ENCODE data around the gene DEPDC1. TPM values are rescaled to one million over a fixed set of nuclear protein-coding genes. Genes with fewer than 3 reads are reported as not detected.

DEPDC1 gene
- polyA plus RNA-seq (2012; ENCODE audit: missing spikeins) = 5.8 TPM

DNA sequence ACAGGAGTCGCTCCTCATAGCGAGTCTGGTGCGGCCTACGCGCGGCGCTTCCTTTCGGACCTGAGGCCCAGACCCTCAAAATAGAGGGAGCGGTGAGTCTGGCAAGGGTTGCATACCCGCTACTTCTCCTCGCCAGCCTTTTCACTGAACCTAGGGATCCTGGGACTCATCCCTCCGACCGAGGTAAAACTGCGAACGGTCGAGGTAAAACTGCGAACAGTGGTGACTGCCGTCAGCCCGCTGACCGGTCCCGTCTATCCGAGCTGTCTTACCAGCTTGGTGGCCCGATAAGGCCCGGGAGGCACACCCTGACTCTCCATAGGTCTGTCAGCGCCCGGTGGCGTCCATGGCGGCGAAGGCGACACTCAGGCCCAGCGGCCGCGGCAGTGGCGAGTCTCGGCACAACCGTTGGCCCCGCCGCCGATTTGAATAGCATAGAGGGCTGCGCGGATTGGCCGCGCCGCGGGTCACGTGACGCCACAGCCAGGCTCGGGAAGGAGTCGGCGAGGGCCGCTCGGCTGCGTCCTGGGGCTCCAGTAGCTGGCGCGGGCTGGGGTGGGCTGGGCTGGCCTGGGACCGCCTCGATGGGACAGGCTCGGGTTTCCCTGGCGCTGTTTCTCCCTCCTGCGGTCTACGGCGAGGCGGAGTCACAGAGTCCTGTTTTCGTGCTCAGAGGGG is at the start of gene DEPDC1:
DEPDC1 (minus strand) TSS at position 403 of the 678 bp plus-strand sequence; CDS start at position 320, 83 bp downstream.
- no peak for TF ChIP-seq POLR2AphosphoS5 (IDR thresholded peaks at IDR 0.05; ENCODE audit: low read depth, low read length)
- TF ChIP-seq POLR2A (IDR thresholded peaks at IDR 0.05; ENCODE audit: low read depth, low read length) = peak; percentile 61; the same call in 1 of the 2 replicates
- 0 out of 2 replicates have a peak, but pooled peaks have one; percentile 11 for TF ChIP-seq TAF1 (IDR thresholded peaks at IDR 0.05; ENCODE audit: borderline replicate concordance, low read depth, low read length)
- peak; percentile 98 for FAIRE-seq
- DNase-seq (ENCODE audit: insufficient read length) = peak; percentile 75

DNA sequence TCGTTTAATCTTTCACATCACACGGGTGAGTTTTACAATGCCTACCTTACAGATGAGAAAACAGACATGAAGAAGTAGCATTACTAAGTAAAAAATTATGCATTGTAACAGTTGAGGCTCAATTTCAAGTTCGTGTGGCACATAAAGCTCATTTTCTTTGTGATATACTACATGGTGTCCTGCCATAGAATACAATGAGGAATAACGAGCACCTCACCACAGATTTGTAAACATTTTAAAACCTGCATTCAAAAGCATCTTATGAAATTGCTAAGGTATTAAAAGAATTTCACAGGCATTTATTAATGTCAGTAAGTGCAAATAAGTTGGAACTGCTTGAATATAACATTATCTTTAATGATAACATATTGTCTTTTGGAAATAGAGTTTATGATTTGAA is 47.8 kb upstream of the DEPDC1 start:
- no peak for TF ChIP-seq POLR2A (IDR thresholded peaks at IDR 0.05; ENCODE audit: low read depth, low read length)
- no peak for TF ChIP-seq POLR2AphosphoS5 (IDR thresholded peaks at IDR 0.05; ENCODE audit: low read depth, low read length)
- TF ChIP-seq TAF1 (IDR thresholded peaks at IDR 0.05; ENCODE audit: borderline replicate concordance, low read depth, low read length) = no peak
- no peak for FAIRE-seq
- DNase-seq (ENCODE audit: insufficient read length) = no peak

- FAIRE-seq = no peak
- no peak for TF ChIP-seq TAF1 (IDR thresholded peaks at IDR 0.05; ENCODE audit: borderline replicate concordance, low read depth, low read length)
- TF ChIP-seq POLR2AphosphoS5 (IDR thresholded peaks at IDR 0.05; ENCODE audit: low read depth, low read length) = no peak
- no peak for TF ChIP-seq POLR2A (IDR thresholded peaks at IDR 0.05; ENCODE audit: low read depth, low read length)
- no peak for DNase-seq (ENCODE audit: insufficient read length)
Observed at GRCh38 chr1:68542586-68542985, 45.7 kb upstream of the DEPDC1 start.

- DNase-seq (ENCODE audit: insufficient read length) (no peak), FAIRE-seq (no peak)
- TF ChIP-seq POLR2AphosphoS5 (IDR thresholded peaks at IDR 0.05; ENCODE audit: low read depth, low read length) = no peak
- TF ChIP-seq POLR2A (IDR thresholded peaks at IDR 0.05; ENCODE audit: low read depth, low read length) = no peak
- no peak for TF ChIP-seq TAF1 (IDR thresholded peaks at IDR 0.05; ENCODE audit: borderline replicate concordance, low read depth, low read length)
Observed at GRCh38 chr1:68538941-68539340, 42.1 kb upstream of the DEPDC1 start.

DNA sequence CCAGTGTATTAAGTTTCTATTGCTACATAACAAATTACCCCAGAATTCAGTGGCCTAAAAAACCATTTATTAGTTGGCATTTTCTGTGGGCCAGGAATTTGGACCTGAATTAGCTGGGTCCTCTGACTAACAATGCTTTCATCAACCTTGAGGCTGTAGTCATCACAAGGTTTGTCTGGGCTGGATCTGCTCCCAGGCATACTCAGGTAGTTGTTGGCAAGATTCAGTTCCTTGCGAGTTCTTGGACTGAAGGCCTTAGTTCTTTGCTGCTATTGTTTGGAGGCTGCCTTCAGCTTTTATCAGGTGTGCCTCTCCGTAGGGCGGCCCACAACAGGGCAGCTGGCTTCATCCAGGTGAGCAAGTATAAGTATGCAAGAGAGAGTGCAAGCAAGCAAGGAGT is 31.4 kb upstream of the DEPDC1 start:
- FAIRE-seq (no peak), DNase-seq (ENCODE audit: insufficient read length) (no peak)
- TF ChIP-seq TAF1 (IDR thresholded peaks at IDR 0.05; ENCODE audit: borderline replicate concordance, low read depth, low read length) (no peak), POLR2AphosphoS5 (IDR thresholded peaks at IDR 0.05; ENCODE audit: low read depth, low read length) (no peak), POLR2A (IDR thresholded peaks at IDR 0.05; ENCODE audit: low read depth, low read length) (no peak)

DNA sequence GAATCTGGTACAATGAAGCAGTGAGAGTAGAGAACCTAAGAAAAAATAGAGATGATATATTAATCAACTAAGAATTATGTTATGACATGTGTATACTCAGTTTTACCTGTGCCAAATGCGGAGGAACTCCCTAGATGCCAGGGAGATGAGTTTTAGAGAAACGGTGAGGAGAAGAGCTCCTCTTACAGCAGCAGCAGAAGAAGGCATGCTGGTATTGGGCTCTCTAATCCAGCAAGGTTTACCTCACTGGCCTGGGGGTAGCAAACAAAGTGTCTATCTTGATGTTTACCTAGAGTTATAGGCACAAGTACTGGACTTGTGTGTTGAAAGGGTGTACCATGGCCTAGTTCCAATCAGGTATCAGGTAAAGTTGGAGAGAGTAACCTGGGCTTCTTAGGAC is 28.9 kb upstream of the DEPDC1 start:
- DNase-seq (ENCODE audit: insufficient read length) = no peak
- TF ChIP-seq TAF1 (IDR thresholded peaks at IDR 0.05; ENCODE audit: borderline replicate concordance, low read depth, low read length) = no peak
- no peak for TF ChIP-seq POLR2A (IDR thresholded peaks at IDR 0.05; ENCODE audit: low read depth, low read length)
- no peak for TF ChIP-seq POLR2AphosphoS5 (IDR thresholded peaks at IDR 0.05; ENCODE audit: low read depth, low read length)
- no peak for FAIRE-seq

DNA sequence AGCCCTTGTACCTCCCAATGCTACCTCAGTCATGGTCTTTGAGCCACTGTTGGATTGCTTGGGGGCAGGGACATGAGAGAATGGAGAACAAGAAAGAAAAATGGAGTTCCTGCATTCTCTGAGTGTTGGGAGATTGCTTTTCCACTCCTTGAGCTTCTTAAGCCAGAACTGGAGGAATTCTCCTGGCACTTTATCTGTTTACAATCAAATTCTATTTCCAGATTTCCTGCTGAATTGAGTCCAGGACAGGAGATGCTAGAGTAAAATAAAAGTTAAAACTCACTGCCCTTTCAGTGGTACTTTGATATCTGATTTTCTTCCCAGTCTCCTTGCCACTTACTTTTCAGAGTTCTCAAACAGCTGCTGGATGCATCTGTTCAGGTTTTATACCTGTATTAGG is 24.4 kb upstream of the DEPDC1 start:
- no peak for TF ChIP-seq TAF1 (IDR thresholded peaks at IDR 0.05; ENCODE audit: borderline replicate concordance, low read depth, low read length)
- no peak for TF ChIP-seq POLR2A (IDR thresholded peaks at IDR 0.05; ENCODE audit: low read depth, low read length)
- TF ChIP-seq POLR2AphosphoS5 (IDR thresholded peaks at IDR 0.05; ENCODE audit: low read depth, low read length) = no peak
- DNase-seq (ENCODE audit: insufficient read length) = no peak
- FAIRE-seq = no peak

GRCh38 chr1:68516066-68516465 is 19.2 kb upstream of the DEPDC1 start:
- no peak for DNase-seq (ENCODE audit: insufficient read length)
- no peak for TF ChIP-seq POLR2AphosphoS5 (IDR thresholded peaks at IDR 0.05; ENCODE audit: low read depth, low read length)
- TF ChIP-seq POLR2A (IDR thresholded peaks at IDR 0.05; ENCODE audit: low read depth, low read length) = no peak
- no peak for TF ChIP-seq TAF1 (IDR thresholded peaks at IDR 0.05; ENCODE audit: borderline replicate concordance, low read depth, low read length)
- no peak for FAIRE-seq

DNA sequence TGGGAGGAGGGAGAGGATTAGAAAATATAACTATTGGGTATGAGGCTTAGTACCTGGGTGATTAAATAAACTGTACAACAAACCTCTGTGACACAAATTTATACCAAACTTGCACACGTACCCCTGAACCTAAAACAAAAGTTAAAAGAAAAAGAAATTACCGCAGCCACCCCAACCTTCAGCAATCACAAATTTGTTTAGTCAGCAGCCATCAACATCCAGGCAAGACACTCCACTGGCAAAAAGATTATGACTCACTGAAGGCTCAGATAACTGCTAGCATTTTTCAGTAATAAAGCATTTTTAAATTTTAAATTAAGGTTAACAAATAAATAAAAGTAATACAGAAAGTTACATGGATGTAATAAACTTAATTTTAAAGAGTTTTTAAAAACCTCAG is 14.4 kb upstream of the DEPDC1 start:
- DNase-seq (ENCODE audit: insufficient read length) (no peak), FAIRE-seq (no peak)
- TF ChIP-seq POLR2AphosphoS5 (IDR thresholded peaks at IDR 0.05; ENCODE audit: low read depth, low read length) (no peak), TAF1 (IDR thresholded peaks at IDR 0.05; ENCODE audit: borderline replicate concordance, low read depth, low read length) (no peak), POLR2A (IDR thresholded peaks at IDR 0.05; ENCODE audit: low read depth, low read length) (no peak)

- DNase-seq (ENCODE audit: insufficient read length) (no peak), FAIRE-seq (no peak)
- TF ChIP-seq POLR2AphosphoS5 (IDR thresholded peaks at IDR 0.05; ENCODE audit: low read depth, low read length) (no peak), TAF1 (IDR thresholded peaks at IDR 0.05; ENCODE audit: borderline replicate concordance, low read depth, low read length) (no peak), POLR2A (IDR thresholded peaks at IDR 0.05; ENCODE audit: low read depth, low read length) (no peak)
Observed at GRCh38 chr1:68506386-68506785, 9.5 kb upstream of the DEPDC1 start.

- FAIRE-seq = no peak
- TF ChIP-seq POLR2A (IDR thresholded peaks at IDR 0.05; ENCODE audit: low read depth, low read length) = no peak
- no peak for TF ChIP-seq POLR2AphosphoS5 (IDR thresholded peaks at IDR 0.05; ENCODE audit: low read depth, low read length)
- no peak for TF ChIP-seq TAF1 (IDR thresholded peaks at IDR 0.05; ENCODE audit: borderline replicate concordance, low read depth, low read length)
- DNase-seq (ENCODE audit: insufficient read length) = no peak
Observed at GRCh38 chr1:68503085-68503484, 6.2 kb upstream of the DEPDC1 start.

DNA sequence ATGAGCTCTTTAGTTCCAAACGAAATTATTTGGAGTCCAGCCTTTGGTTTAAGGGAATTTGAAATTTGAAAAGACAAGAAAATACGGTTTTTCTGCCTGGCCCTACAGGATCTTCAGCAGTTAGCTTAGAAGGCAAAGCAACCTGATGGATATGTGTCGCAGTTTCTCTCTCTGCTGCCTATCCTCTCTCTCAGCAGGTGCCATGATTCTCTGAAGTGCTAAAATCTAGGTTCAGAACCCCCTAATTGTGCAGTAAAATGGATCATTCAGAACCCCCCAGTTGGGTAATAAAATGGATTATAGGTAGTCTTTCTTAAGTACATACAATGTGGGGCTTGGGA is 446 bp upstream of the DEPDC1 start:
- DNase-seq (ENCODE audit: insufficient read length) = no peak
- TF ChIP-seq POLR2AphosphoS5 (IDR thresholded peaks at IDR 0.05; ENCODE audit: low read depth, low read length) (no peak), TAF1 (IDR thresholded peaks at IDR 0.05; ENCODE audit: borderline replicate concordance, low read depth, low read length) (no peak), POLR2A (IDR thresholded peaks at IDR 0.05; ENCODE audit: low read depth, low read length) (no peak)
- no peak for FAIRE-seq

Measured in GM12892 (cell line).